Prostate gland (tissue), 2 donors: ENCODE results near the gene OPN1MW2.
"Not testable (repeated sequence)": the region's sequence is repeated elsewhere in the genome, so short reads cannot be mapped to it uniquely, and the experiment has no call there.

Experiments
- POLR2AphosphoS5 ChIP-seq: sonication (generic); formaldehyde crosslinking; IDR thresholded peaks from one replicate; pipeline ENCODE4 v1.6.1; 2017; ENCODE audit warnings: antibody characterized with exemption
- TF ChIP-seq, protein P1 (sequence below), 4 experiments: fragments of 200-600 bp in 2 of 4; fragments of 450-650 bp in 2 of 4; sonication (generic) in 2 of 4; IDR thresholded peaks; 1 replicate in 3 of 4; 2 replicates in 1 of 4; pipeline ENCODE4 v1.5.1; 2016 to 2019; ENCODE audit warnings: antibody characterized with exemption in 4 of 4, mild to moderate bottlenecking in 2 of 4, moderate library complexity in 2 of 4

DNA sequence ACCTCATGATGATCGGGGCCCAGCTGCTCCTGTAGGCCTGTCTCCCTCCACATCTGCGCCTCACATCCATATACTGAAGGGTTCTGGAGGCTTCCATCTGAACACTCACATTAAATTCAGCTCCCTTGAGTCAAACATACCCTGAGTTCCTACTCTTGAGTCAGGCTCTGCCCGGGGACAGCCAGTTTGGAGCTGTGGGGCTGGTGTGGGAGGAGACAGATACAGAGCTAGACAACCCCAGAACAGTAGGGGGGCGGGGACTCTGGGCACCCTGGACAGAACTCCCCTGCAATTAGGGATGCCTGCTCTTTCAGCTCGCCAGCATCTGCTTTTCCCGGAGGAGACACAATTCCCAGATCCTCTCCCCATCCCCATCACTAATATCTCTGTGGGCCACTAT, 43.5 kb downstream of the OPN1MW2 start:
- TF ChIP-seq, protein P1, sequence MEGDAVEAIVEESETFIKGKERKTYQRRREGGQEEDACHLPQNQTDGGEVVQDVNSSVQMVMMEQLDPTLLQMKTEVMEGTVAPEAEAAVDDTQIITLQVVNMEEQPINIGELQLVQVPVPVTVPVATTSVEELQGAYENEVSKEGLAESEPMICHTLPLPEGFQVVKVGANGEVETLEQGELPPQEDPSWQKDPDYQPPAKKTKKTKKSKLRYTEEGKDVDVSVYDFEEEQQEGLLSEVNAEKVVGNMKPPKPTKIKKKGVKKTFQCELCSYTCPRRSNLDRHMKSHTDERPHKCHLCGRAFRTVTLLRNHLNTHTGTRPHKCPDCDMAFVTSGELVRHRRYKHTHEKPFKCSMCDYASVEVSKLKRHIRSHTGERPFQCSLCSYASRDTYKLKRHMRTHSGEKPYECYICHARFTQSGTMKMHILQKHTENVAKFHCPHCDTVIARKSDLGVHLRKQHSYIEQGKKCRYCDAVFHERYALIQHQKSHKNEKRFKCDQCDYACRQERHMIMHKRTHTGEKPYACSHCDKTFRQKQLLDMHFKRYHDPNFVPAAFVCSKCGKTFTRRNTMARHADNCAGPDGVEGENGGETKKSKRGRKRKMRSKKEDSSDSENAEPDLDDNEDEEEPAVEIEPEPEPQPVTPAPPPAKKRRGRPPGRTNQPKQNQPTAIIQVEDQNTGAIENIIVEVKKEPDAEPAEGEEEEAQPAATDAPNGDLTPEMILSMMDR (IDR thresholded peaks at IDR 0.05) = not testable (repeated sequence)
- TF ChIP-seq POLR2AphosphoS5 = not testable (repeated sequence)
